Activated CD8-positive, alpha-beta memory T cell treated with anti-CD3 and anti-CD28 coated beads, Interleukin-2, amount 50 U/mL, for 48 hours (primary cell): ENCODE measurements around the gene ZNF618.

ENCODE experiments used
- DNase-seq: peaks from one replicate; pipeline ENCODE4 v3.0.0-alpha.2; 2020

Gene ZNF618

GRCh38 chr9:113876151-113876992, at the start of gene ZNF618:
Gene ZNF618 (plus strand): TSS chr9:113876309. CDS start chr9:113876381, 72 bp downstream.
- DNase-seq = peak; percentile 60

GRCh38 chr9:113828221-113828620, 47.9 kb upstream of the ZNF618 start:
- no peak for DNase-seq

- DNase-seq = no peak
Observed at GRCh38 chr9:113837334-113837733, 38.8 kb upstream of the ZNF618 start.

- DNase-seq = no peak
Observed at GRCh38 chr9:113842086-113842485, 34.0 kb upstream of the ZNF618 start.

GRCh38 chr9:113844466-113844865, 31.6 kb upstream of the ZNF618 start:
- DNase-seq = no peak

GRCh38 chr9:113851359-113851758, 24.8 kb upstream of the ZNF618 start:
- no peak for DNase-seq

- no peak for DNase-seq
Observed at GRCh38 chr9:113851873-113852272, 24.2 kb upstream of the ZNF618 start.

- no peak for DNase-seq
Observed at GRCh38 chr9:113853333-113853732, 22.8 kb upstream of the ZNF618 start.

- DNase-seq = no peak
Observed at GRCh38 chr9:113854310-113854709, 21.8 kb upstream of the ZNF618 start.

GRCh38 chr9:113857875-113858274, 18.2 kb upstream of the ZNF618 start:
- no peak for DNase-seq

- no peak for DNase-seq
Observed at GRCh38 chr9:113858282-113858681, 17.8 kb upstream of the ZNF618 start.

GRCh38 chr9:113863345-113863744, 12.8 kb upstream of the ZNF618 start:
- DNase-seq = no peak

GRCh38 chr9:113868501-113868900, 7.6 kb upstream of the ZNF618 start:
- DNase-seq = no peak

GRCh38 chr9:113872485-113873143, 3.5 kb upstream of the ZNF618 start:
- DNase-seq = no peak

- no peak for DNase-seq
Observed at GRCh38 chr9:113873446-113873845, 2.7 kb upstream of the ZNF618 start.

GRCh38 chr9:113873926-113874325, 2.2 kb upstream of the ZNF618 start:
- DNase-seq = no peak

- no peak for DNase-seq
Observed at GRCh38 chr9:113875459-113876150, 504 bp upstream of the ZNF618 start.

GRCh38 chr9:113876993-113877368, 872 bp downstream of the ZNF618 start:
- DNase-seq = no peak

- no peak for DNase-seq
Observed at GRCh38 chr9:113879318-113879717, 3.2 kb downstream of the ZNF618 start.

- no peak for DNase-seq
Observed at GRCh38 chr9:113879911-113880310, 3.8 kb downstream of the ZNF618 start.

GRCh38 chr9:113882181-113882580, 6.1 kb downstream of the ZNF618 start:
- DNase-seq = no peak

GRCh38 chr9:113882636-113883164, 6.6 kb downstream of the ZNF618 start:
- no peak for DNase-seq
